GM21515 (cell line): ENCODE measurements around the gene ASF1B.

ENCODE experiments used
- ATAC-seq: cut with Tn5 transposase; IDR thresholded peaks from one replicate; pipeline ENCODE4 v1.9.1; 2021; ENCODE audit not compliant: unreplicated experiment

The ASF1B gene

GRCh38 chr19:14111486-14111885, 24.9 kb downstream of the ASF1B start:
- no peak for ATAC-seq

- no peak for ATAC-seq
Measured at GRCh38 chr19:14110650-14111049, 25.7 kb downstream of the ASF1B start.

- no peak for ATAC-seq
Measured at GRCh38 chr19:14107581-14108461, 28.6 kb downstream of the ASF1B start.

- ATAC-seq = no peak
Measured at GRCh38 chr19:14106840-14107239, 29.5 kb downstream of the ASF1B start.

- no peak for ATAC-seq
Measured at GRCh38 chr19:14105680-14106079, 30.7 kb downstream of the ASF1B start.

GRCh38 chr19:14103310-14103709, 33.1 kb downstream of the ASF1B start:
- no peak for ATAC-seq

GRCh38 chr19:14102756-14103155, 33.6 kb downstream of the ASF1B start:
- no peak for ATAC-seq

GRCh38 chr19:14102102-14102696, 34.2 kb downstream of the ASF1B start:
- ATAC-seq = no peak

- no peak for ATAC-seq
Measured at GRCh38 chr19:14101003-14101545, 35.3 kb downstream of the ASF1B start.

- ATAC-seq = no peak
Measured at GRCh38 chr19:14097532-14098151, 38.7 kb downstream of the ASF1B start.

- ATAC-seq = no peak
Measured at GRCh38 chr19:14096272-14096992, 40.0 kb downstream of the ASF1B start.

- no peak for ATAC-seq
Measured at GRCh38 chr19:14094854-14095253, 41.5 kb downstream of the ASF1B start.

GRCh38 chr19:14093117-14093823, 43.1 kb downstream of the ASF1B start:
- ATAC-seq = no peak

GRCh38 chr19:14091813-14092462, 44.5 kb downstream of the ASF1B start:
- peak; percentile 4 for ATAC-seq

GRCh38 chr19:14091081-14091812, 45.1 kb downstream of the ASF1B start:
- peak; percentile 41 for ATAC-seq

- peak; percentile 35 for ATAC-seq
Measured at GRCh38 chr19:14090509-14091080, 45.8 kb downstream of the ASF1B start, which contains the start of gene SAMD1. Gene SAMD1, minus strand, starts transcription at chr19:14090751.

- no peak for ATAC-seq
Measured at GRCh38 chr19:14089662-14090508, 46.5 kb downstream of the ASF1B start.

- ATAC-seq = no peak
Measured at GRCh38 chr19:14089412-14089661, 47.1 kb downstream of the ASF1B start.
